Measurements from ENCODE around the gene DUSP15. TPM values are rescaled to one million over a fixed set of nuclear protein-coding genes. Genes with fewer than 3 reads are reported as not detected.

DUSP15 gene
- total RNA-seq, 1 experiment from 2014 or later, result not detected

GRCh38 chr20:31908424-31908823 is 38.1 kb upstream of the DUSP15 start:
- Histone ChIP-seq H3K4me2 (ENCODE audit: low read length) (no peak overlapping the region), H3K79me2 (ENCODE audit: low read length) (no peaks in the 10 kb centered on the region), H3K36me3 (ENCODE audit: low read depth, low read length) (no peaks in the 10 kb centered on the region), H4K20me1 (ENCODE audit: low read length) (no peaks in the 10 kb centered on the region), H3K9me2 (replicated peaks; ENCODE audit: low read length) (no peaks in the 10 kb centered on the region), H3K27ac (ENCODE audit: low read length) (no peak overlapping the region), H2AFZ (ENCODE audit: low read length) (no peak overlapping the region), H3K27me3 (ENCODE audit: low read length) (no peaks in the 10 kb centered on the region), H3F3A (ENCODE audit: low read length, unreplicated experiment) (no peaks in the 10 kb centered on the region), H3K4me3 (ENCODE audit: low read length) (no peak overlapping the region), H3K4me1 (ENCODE audit: insufficient read depth, low read length) (no peaks in the 10 kb centered on the region), H3K9ac (ENCODE audit: low read length) (no peak overlapping the region), H3K9me3 (ENCODE audit: low read length) (no peaks in the 10 kb centered on the region)
- peak; percentile 7 for DNase-seq
- ChIA-PET CTCF (no interaction called here), POLR2A (ENCODE audit: unreplicated experiment) (no interaction called here)
- ATAC-seq, result no peak
- no TSS peak for BruUV-seq (replicated peaks)
- intact Hi-C loops (cut with micrococcal nuclease), result no loop called here
- no peak for TF ChIP-seq EZH2phosphoT487 (IDR thresholded peaks at IDR 0.05; ENCODE audit: borderline replicate concordance, low read length)
- TF ChIP-seq EZH2 (IDR thresholded peaks at IDR 0.05; ENCODE audit: low read length, unreplicated experiment), result no peak
- TF ChIP-seq CTCF (conservative IDR thresholded peaks at IDR 0.05; ENCODE audit: low read depth, low read length), result no peak

GRCh38 chr20:31908016-31908415 is 37.7 kb upstream of the DUSP15 start:
- no peak for TF ChIP-seq CTCF (conservative IDR thresholded peaks at IDR 0.05; ENCODE audit: low read depth, low read length)
- TF ChIP-seq EZH2 (IDR thresholded peaks at IDR 0.05; ENCODE audit: low read length, unreplicated experiment), result no peak
- no peak for TF ChIP-seq EZH2phosphoT487 (IDR thresholded peaks at IDR 0.05; ENCODE audit: borderline replicate concordance, low read length)
- no peaks in the 10 kb centered on the region for H3K9me2 ChIP-seq (replicated peaks; ENCODE audit: low read length)
- H3K79me2 ChIP-seq (ENCODE audit: low read length), result no peaks in the 10 kb centered on the region
- H2AFZ ChIP-seq (ENCODE audit: low read length), result no peak overlapping the region
- intact Hi-C loops (cut with micrococcal nuclease), result no loop called here
- no peaks in the 10 kb centered on the region for H3K36me3 ChIP-seq (ENCODE audit: low read depth, low read length)
- BruUV-seq (replicated peaks), result no TSS peak
- H3F3A ChIP-seq (ENCODE audit: low read length, unreplicated experiment), result no peaks in the 10 kb centered on the region
- H3K4me3 ChIP-seq (ENCODE audit: low read length), result no peak overlapping the region
- POLR2A ChIA-PET (ENCODE audit: unreplicated experiment), result no interaction called here
- ATAC-seq (no peak), DNase-seq (no peak)
- CTCF ChIA-PET, result no interaction called here
- H3K4me1 ChIP-seq (ENCODE audit: insufficient read depth, low read length), result no peaks in the 10 kb centered on the region
- H3K27me3 ChIP-seq (ENCODE audit: low read length), result no peaks in the 10 kb centered on the region
- no peak overlapping the region for H3K4me2 ChIP-seq (ENCODE audit: low read length)
- no peaks in the 10 kb centered on the region for H3K9me3 ChIP-seq (ENCODE audit: low read length)
- no peak overlapping the region for H3K27ac ChIP-seq (ENCODE audit: low read length)
- no peaks in the 10 kb centered on the region for H4K20me1 ChIP-seq (ENCODE audit: low read length)
- H3K9ac ChIP-seq (ENCODE audit: low read length), result no peak overlapping the region

GRCh38 chr20:31907046-31907445 is 36.7 kb upstream of the DUSP15 start:
- H3K9ac ChIP-seq (ENCODE audit: low read length), result no peak overlapping the region
- no TSS peak for BruUV-seq (replicated peaks)
- H3K36me3 ChIP-seq (ENCODE audit: low read depth, low read length), result no peaks in the 10 kb centered on the region
- ATAC-seq (no peak), DNase-seq (no peak)
- H3K79me2 ChIP-seq (ENCODE audit: low read length), result no peaks in the 10 kb centered on the region
- H3K4me1 ChIP-seq (ENCODE audit: insufficient read depth, low read length), result no peaks in the 10 kb centered on the region
- no peak overlapping the region for H3K4me3 ChIP-seq (ENCODE audit: low read length)
- TF ChIP-seq CTCF (conservative IDR thresholded peaks at IDR 0.05; ENCODE audit: low read depth, low read length), result no peak
- TF ChIP-seq EZH2phosphoT487 (IDR thresholded peaks at IDR 0.05; ENCODE audit: borderline replicate concordance, low read length), result no peak
- TF ChIP-seq EZH2 (IDR thresholded peaks at IDR 0.05; ENCODE audit: low read length, unreplicated experiment), result no peak
- intact Hi-C loops (cut with micrococcal nuclease), result no loop called here
- no peaks in the 10 kb centered on the region for H3K27me3 ChIP-seq (ENCODE audit: low read length)
- no peaks in the 10 kb centered on the region for H3K9me3 ChIP-seq (ENCODE audit: low read length)
- no peaks in the 10 kb centered on the region for H3K9me2 ChIP-seq (replicated peaks; ENCODE audit: low read length)
- no peak overlapping the region for H3K27ac ChIP-seq (ENCODE audit: low read length)
- no peaks in the 10 kb centered on the region for H3F3A ChIP-seq (ENCODE audit: low read length, unreplicated experiment)
- ChIA-PET POLR2A (ENCODE audit: unreplicated experiment) (no interaction called here), CTCF (no interaction called here)
- no peaks in the 10 kb centered on the region for H4K20me1 ChIP-seq (ENCODE audit: low read length)
- H2AFZ ChIP-seq (ENCODE audit: low read length), result no peak overlapping the region
- H3K4me2 ChIP-seq (ENCODE audit: low read length), result no peak overlapping the region
